GM10248 (cell line): ENCODE measurements around the gene IPCEF1.

Experiments
- CTCF ChIA-PET: fragments of 300-600 bp; sonication (Branson Sonifier 250); formaldehyde crosslinking; extraction: SDS; loops from one replicate; lab custom pipeline; 2021; ENCODE audit warnings: antibody characterized with exemption; lab: Yijun Ruan, JAX
- POLR2A ChIA-PET: fragments of 350-650 bp; sonication (Branson Sonifier 250); formaldehyde crosslinking; extraction: SDS; loops from one replicate; lab custom pipeline; 2020; ENCODE audit warnings: antibody characterized with exemption; lab: Yijun Ruan, JAX
- DNase-seq: peaks from one replicate; pipeline ENCODE4 v3.0.0; 2012; ENCODE audit errors: extremely low spot score
- CTCF ChIP-seq: IDR thresholded peaks from 2 replicates; pipeline ENCODE4 v1.5.1; 2012; ENCODE audit warnings: mild to moderate bottlenecking, low read depth; ENCODE audit errors: extremely low read depth, missing control alignments, control extremely low read depth

Gene IPCEF1

GRCh38 chr6:154222716-154223115 lies 133.9 kb downstream of the IPCEF1 start:
- POLR2A ChIA-PET: no interaction called here
- TF ChIP-seq CTCF: no peak
- no peak for DNase-seq
- CTCF ChIA-PET: interaction anchor here (1.1 to 1.8 kb wide), 4 partner anchors 12 to 54 kb away, joined by 3 to 4 read pairs (median 4); no protein-coding TSS in a partner anchor

- DNase-seq: no peak
- POLR2A ChIA-PET: no interaction called here
- TF ChIP-seq CTCF: no peak
- CTCF ChIA-PET: interaction anchor here (1.0 to 1.6 kb wide), 2 partner anchors 11 to 16 kb away, joined by 3 to 4 read pairs; no protein-coding TSS in a partner anchor
Measured at GRCh38 chr6:154219250-154219649, 137.4 kb downstream of the IPCEF1 start.

GRCh38 chr6:154218787-154219186 lies 137.8 kb downstream of the IPCEF1 start:
- no peak for TF ChIP-seq CTCF
- CTCF ChIA-PET: no interaction called here
- DNase-seq: no peak
- POLR2A ChIA-PET: no interaction called here

- ChIA-PET POLR2A (no interaction called here), CTCF (no interaction called here)
- no peak for DNase-seq
- no peak for TF ChIP-seq CTCF
Measured at GRCh38 chr6:154218301-154218700, 138.3 kb downstream of the IPCEF1 start.

GRCh38 chr6:154213782-154214181 lies 142.8 kb downstream of the IPCEF1 start:
- DNase-seq: no peak
- TF ChIP-seq CTCF: no peak
- ChIA-PET CTCF (no interaction called here), POLR2A (no interaction called here)

GRCh38 chr6:154210678-154211077 lies 145.9 kb downstream of the IPCEF1 start:
- POLR2A ChIA-PET: no interaction called here
- CTCF ChIA-PET: interaction anchor here (1.2 to 1.7 kb wide), 2 partner anchors 12 to 66 kb away, joined by 4 to 6 read pairs; no protein-coding TSS in a partner anchor
- DNase-seq: no peak
- no peak for TF ChIP-seq CTCF
